Measurements from ENCODE around the gene HRAS. TPM values are rescaled to one million over a fixed set of nuclear protein-coding genes. Genes with fewer than 3 reads are reported as not detected.
A peak's percentile ranks its signal among the peaks of the same experiment; 100 is the strongest.

HRAS gene
- total RNA-seq, 1 donor from 2014 or later: 21.2 TPM

- Mint-ChIP-seq H3K9me3 (no peaks in the 10 kb centered on the region), H3K27ac (no peak overlapping the region), H3K27me3 (ENCODE audit: insufficient read depth, low read depth) (peaks cover 2% of the 10 kb centered on the region), H3K36me3 (peaks cover 2% of the 10 kb centered on the region), H3K4me3 (peak overlapping the region; percentile 78), H3K4me1 (peaks cover 14% of the 10 kb centered on the region)
- TF ChIP-seq EZH2phosphoT487 (IDR thresholded peaks at IDR 0.05) (no peak), EZH2 (IDR thresholded peaks at IDR 0.05) (no peak), CTCF (IDR thresholded peaks at IDR 0.05) (no peak)
- peak; percentile 38 for DNase-seq (ENCODE audit: low spot score)
- Histone ChIP-seq H3K79me2 (ENCODE audit: low read depth) (peaks cover 13% of the 10 kb centered on the region), H4K20me1 (ENCODE audit: low read depth) (peaks cover 23% of the 10 kb centered on the region), H2AFZ (replicated peaks) (no peak overlapping the region), H3F3A (ENCODE audit: low read depth) (peaks cover 30% of the 10 kb centered on the region), H3K4me3 (peak overlapping the region; percentile 73), H3K4me2 (peak overlapping the region; percentile 97), H3K9ac (peak overlapping the region; percentile 55), H3K27ac (no peak overlapping the region), H3K36me3 (no peaks in the 10 kb centered on the region), H3K27me3 (peaks cover 31% of the 10 kb centered on the region), H3K9me3 (ENCODE audit: low read depth) (no peaks in the 10 kb centered on the region), H3K4me1 (peaks cover 12% of the 10 kb centered on the region)
These were observed 773 bp downstream of the HRAS start for GRCh38 chr11:534396-535209.

- no peak overlapping the region for H3K27ac ChIP-seq
- Mint-ChIP-seq H3K27ac (no peak overlapping the region), H3K36me3 (peaks cover 2% of the 10 kb centered on the region), H3K4me3 (peak overlapping the region; percentile 72), H3K27me3 (ENCODE audit: insufficient read depth, low read depth) (peaks cover 2% of the 10 kb centered on the region), H3K9me3 (no peaks in the 10 kb centered on the region), H3K4me1 (peaks cover 13% of the 10 kb centered on the region)
- peak overlapping the region; percentile 55 for H3K9ac ChIP-seq
- no peak for DNase-seq (ENCODE audit: low spot score)
- peaks cover 12% of the 10 kb centered on the region for H3K4me1 ChIP-seq
- no peaks in the 10 kb centered on the region for H3K9me3 ChIP-seq (ENCODE audit: low read depth)
- H3K4me3 ChIP-seq: peak overlapping the region; percentile 73
- H2AFZ ChIP-seq (replicated peaks): no peak overlapping the region
- peaks cover 23% of the 10 kb centered on the region for H4K20me1 ChIP-seq (ENCODE audit: low read depth)
- peak overlapping the region; percentile 97 for H3K4me2 ChIP-seq
- peaks cover 29% of the 10 kb centered on the region for H3K27me3 ChIP-seq
- TF ChIP-seq CTCF (IDR thresholded peaks at IDR 0.05) (no peak), EZH2 (IDR thresholded peaks at IDR 0.05) (no peak), EZH2phosphoT487 (IDR thresholded peaks at IDR 0.05) (no peak)
- H3K79me2 ChIP-seq (ENCODE audit: low read depth): peaks cover 13% of the 10 kb centered on the region
- H3K36me3 ChIP-seq: no peaks in the 10 kb centered on the region
- peaks cover 30% of the 10 kb centered on the region for H3F3A ChIP-seq (ENCODE audit: low read depth)
These were observed 1.6 kb downstream of the HRAS start for GRCh38 chr11:533586-534395.

GRCh38 chr11:532986-533585, 2.3 kb downstream of the HRAS start:
- Mint-ChIP-seq H3K36me3 (peaks cover 2% of the 10 kb centered on the region), H3K9me3 (no peaks in the 10 kb centered on the region), H3K4me3 (peak overlapping the region; percentile 60), H3K27me3 (ENCODE audit: insufficient read depth, low read depth) (peaks cover 4% of the 10 kb centered on the region), H3K4me1 (peaks cover 9% of the 10 kb centered on the region), H3K27ac (no peak overlapping the region)
- H3F3A ChIP-seq (ENCODE audit: low read depth): peaks cover 27% of the 10 kb centered on the region
- no peak overlapping the region for H3K27ac ChIP-seq
- H3K9me3 ChIP-seq (ENCODE audit: low read depth): no peaks in the 10 kb centered on the region
- peaks cover 13% of the 10 kb centered on the region for H3K79me2 ChIP-seq (ENCODE audit: low read depth)
- H3K4me1 ChIP-seq: peaks cover 12% of the 10 kb centered on the region
- peaks cover 22% of the 10 kb centered on the region for H3K27me3 ChIP-seq
- H2AFZ ChIP-seq (replicated peaks): no peak overlapping the region
- H3K9ac ChIP-seq: no peak overlapping the region
- no peak for DNase-seq (ENCODE audit: low spot score)
- no peak for TF ChIP-seq EZH2 (IDR thresholded peaks at IDR 0.05)
- TF ChIP-seq EZH2phosphoT487 (IDR thresholded peaks at IDR 0.05): no peak
- no peak for TF ChIP-seq CTCF (IDR thresholded peaks at IDR 0.05)
- no peak overlapping the region for H3K4me2 ChIP-seq
- no peak overlapping the region for H3K4me3 ChIP-seq
- H3K36me3 ChIP-seq: no peaks in the 10 kb centered on the region
- peaks cover 23% of the 10 kb centered on the region for H4K20me1 ChIP-seq (ENCODE audit: low read depth)

Measured in neural progenitor cell (in vitro differentiated cells).